ENCODE results near the gene LONRF3.

- TF ChIP-seq CTCF (conservative IDR thresholded peaks at IDR 0.05 in 1 of 2, IDR thresholded peaks at IDR 0.05 in 1 of 2; ENCODE audit: low read depth in 1 of 2, low read length in 2 of 2) (no peak), EZH2 (IDR thresholded peaks at IDR 0.05; ENCODE audit: low read length, missing control alignments) (no peak)
Measured at GRCh38 chrX:119030990-119031389, 56.6 kb downstream of the LONRF3 start.
